Mesodermal cell (in vitro differentiated cells): Measurements from ENCODE around the gene PARVA.

Source experiments
- H3K27ac ChIP-seq: 2 replicates; pipeline ENCODE4 v1.7.0; 2013; ENCODE audit warnings: mild to moderate bottlenecking, low read depth, low read length, moderate library complexity; ENCODE audit not compliant: severe bottlenecking
- H3K36me3 ChIP-seq: 2 replicates; pipeline ENCODE4 v1.7.1; 2013; ENCODE audit warnings: mild to moderate bottlenecking, low read length, moderate library complexity; ENCODE audit not compliant: control insufficient read depth, insufficient read depth
- H3K4me1 ChIP-seq: one replicate; pipeline ENCODE4 v1.7.1; 2013; ENCODE audit warnings: mild to moderate bottlenecking, low read length; ENCODE audit not compliant: insufficient read depth, control insufficient read depth, poor library complexity, severe bottlenecking
- H3K4me3 ChIP-seq: 2 replicates; pipeline ENCODE4 v1.7.0; 2013; ENCODE audit warnings: low read length, control low read depth, mild to moderate bottlenecking; ENCODE audit not compliant: insufficient read depth, poor library complexity, severe bottlenecking; ENCODE audit errors: extremely low read depth
- H3K9me3 ChIP-seq: 2 replicates; pipeline ENCODE4 v1.7.1; 2013; ENCODE audit warnings: mild to moderate bottlenecking, low read length, moderate library complexity; ENCODE audit not compliant: control insufficient read depth
- WGBS, 2 experiments: methylation state at CpG; one replicate each; pipeline ENCODE4 v1.1.5; 2013; ENCODE audit warnings: missing lambda C conversion rate in 2 of 2; ENCODE audit not compliant: insufficient coverage in 2 of 2; 5-methylcytosine and 5-hydroxymethylcytosine counted together

PARVA gene

DNA sequence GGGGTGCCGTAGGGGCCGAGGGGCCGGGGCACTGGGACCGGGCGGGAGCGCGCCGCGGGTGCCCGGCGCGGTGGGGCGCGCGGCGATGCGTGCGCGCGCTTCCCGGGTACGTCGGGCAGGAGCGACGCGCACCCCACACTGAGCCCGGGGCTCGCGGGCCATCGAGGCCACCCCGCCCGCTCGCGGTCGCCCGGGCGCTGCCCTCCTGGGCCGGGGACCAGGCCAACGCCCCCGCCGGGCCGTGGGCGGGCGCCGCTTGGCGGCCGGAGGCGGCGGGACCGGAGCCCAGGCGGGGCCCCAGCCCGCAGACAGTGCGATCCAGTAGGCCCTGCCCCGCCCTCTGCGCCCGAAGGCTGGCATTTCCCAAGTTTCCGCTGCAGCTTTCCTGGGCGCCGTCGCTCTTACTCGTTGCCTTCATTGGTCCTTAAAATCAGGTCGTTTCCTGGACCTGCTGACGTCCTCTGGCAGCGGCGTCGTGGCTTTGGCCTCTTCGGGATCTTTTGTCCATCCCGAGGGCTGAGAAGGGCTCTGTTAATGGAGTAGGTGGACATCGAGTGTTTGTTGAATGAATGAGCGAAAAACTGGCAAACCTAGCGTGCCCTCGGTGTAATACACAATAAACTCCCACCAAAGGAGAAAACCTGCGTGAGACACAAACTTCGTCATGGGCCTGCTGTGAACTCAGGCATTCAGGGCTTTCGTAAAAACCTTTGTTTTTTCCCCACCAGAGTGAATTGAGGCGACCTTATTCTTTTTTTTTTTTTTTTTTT lies 638 bp downstream of the PARVA start:
- H3K4me1 ChIP-seq = peaks cover 11% of the 10 kb centered on the region
- 3 to 4% methylated on average over 47 to 52 of the region's 76 CpGs for WGBS, 2 experiments

GRCh38 chr11:12380565-12381325 lies 3.4 kb downstream of the PARVA start:
- H3K27ac ChIP-seq = no peak overlapping the region
- H3K9me3 ChIP-seq = no peaks in the 10 kb centered on the region
- WGBS, 2 experiments = 95% methylated on average over 7 to 8 of the region's 9 CpGs
- peaks cover 11% of the 10 kb centered on the region for H3K4me1 ChIP-seq
- peaks cover 49% of the 10 kb centered on the region for H3K36me3 ChIP-seq
- no peak overlapping the region for H3K4me3 ChIP-seq

More for the DNA sequence above, 638 bp downstream of the PARVA start:
- Histone ChIP-seq H3K9me3 (peaks cover 8% of the 10 kb centered on the region), H3K4me3 (peak overlapping the region; percentile 52), H3K36me3 (peaks cover 37% of the 10 kb centered on the region), H3K27ac (peak overlapping the region; percentile 99)

DNA sequence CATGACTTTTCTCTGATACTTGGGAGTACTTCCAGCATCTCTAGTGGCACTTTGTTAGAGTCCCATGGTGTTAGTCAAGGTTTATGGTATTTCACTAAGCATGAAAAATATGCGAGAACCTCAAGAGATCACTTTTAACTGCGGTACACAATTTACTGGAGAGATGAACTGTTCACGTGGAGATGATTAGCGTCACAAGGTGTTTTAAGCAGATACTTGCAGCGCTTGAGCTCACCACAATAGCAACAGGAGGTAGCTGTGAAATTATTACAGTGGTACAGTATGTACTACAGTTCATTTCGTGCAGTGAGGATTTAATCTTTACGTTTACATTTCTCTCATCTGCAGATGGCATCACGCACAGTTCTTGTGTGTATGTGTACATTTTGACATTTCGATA lies 4.5 kb downstream of the PARVA start:
- Histone ChIP-seq H3K9me3 (no peaks in the 10 kb centered on the region), H3K4me3 (no peak overlapping the region), H3K27ac (no peak overlapping the region), H3K36me3 (peaks cover 52% of the 10 kb centered on the region), H3K4me1 (peaks cover 8% of the 10 kb centered on the region)
- WGBS, 2 experiments = 96% methylated on average over 8 to 9 of the region's 9 CpGs

DNA sequence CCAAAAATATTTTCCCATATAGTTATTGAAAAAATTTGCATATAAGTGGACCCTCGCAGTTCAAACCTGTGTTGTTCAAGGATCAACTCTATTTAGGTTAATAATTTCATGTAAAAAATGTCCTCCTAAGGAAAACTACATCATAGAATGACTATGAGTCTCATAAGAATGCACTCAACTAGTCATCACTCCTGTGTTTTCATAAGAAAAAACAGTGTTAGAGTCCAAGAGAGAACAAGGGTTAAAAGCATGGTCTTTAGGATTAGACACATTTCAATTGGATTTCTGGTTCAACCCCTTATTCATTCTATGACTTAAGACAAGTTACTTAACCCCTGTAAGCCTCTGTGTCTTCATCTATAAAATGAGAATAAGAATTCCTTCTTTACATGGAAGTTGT lies 5.1 kb downstream of the PARVA start:
- no CpG with 5 or more reads among the region's 1 CpG for WGBS, 2 experiments
- H3K36me3 ChIP-seq = peaks cover 52% of the 10 kb centered on the region
- H3K4me1 ChIP-seq = peaks cover 4% of the 10 kb centered on the region
- no peak overlapping the region for H3K27ac ChIP-seq
- H3K9me3 ChIP-seq = no peaks in the 10 kb centered on the region
- no peak overlapping the region for H3K4me3 ChIP-seq

DNA sequence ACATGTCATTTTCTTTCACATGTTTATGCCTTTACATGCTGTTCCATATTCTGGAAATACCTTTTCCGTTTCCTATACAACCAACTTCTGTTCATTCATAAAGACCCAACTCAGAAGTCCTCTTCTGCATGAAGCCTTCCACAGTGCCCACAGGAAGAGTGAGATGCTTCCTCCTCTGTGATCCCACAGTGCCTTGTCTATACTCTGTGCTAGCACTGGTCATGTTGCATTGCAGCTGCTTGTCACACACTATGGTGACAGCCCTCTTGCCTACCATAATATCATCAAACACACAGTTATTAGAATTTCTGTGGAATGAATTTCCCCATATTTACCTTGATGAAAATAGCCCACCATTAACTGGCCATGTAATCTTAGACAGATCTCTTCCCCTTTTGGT lies 8.9 kb downstream of the PARVA start:
- Histone ChIP-seq H3K27ac (no peak overlapping the region), H3K36me3 (peaks cover 33% of the 10 kb centered on the region), H3K4me3 (no peak overlapping the region), H3K4me1 (peaks cover 27% of the 10 kb centered on the region), H3K9me3 (no peaks in the 10 kb centered on the region)
- WGBS, 2 experiments = 100% methylated on average over 1 of the region's 1 CpG

DNA sequence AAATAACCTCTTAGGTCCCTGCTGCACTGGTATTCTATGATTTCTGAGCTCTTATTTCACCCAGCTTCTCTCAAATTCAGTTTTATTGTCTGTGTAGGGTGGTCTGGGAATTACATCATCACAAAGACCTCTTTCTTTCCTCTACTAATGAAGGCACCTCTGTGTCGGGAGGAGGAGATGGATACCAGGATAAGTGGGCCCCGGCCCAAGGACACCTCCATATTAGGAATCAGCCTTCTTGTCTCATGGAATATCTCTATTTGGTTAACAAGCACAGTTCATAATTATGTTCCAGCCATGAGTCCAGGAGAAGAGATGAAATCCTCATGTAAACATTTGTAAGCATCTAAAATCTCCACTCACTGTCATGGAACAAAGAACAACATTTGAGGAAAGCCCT lies 9.4 kb downstream of the PARVA start:
- H3K27ac ChIP-seq = no peak overlapping the region
- no CpG with 5 or more reads among the region's 2 CpGs for WGBS, 2 experiments
- no peaks in the 10 kb centered on the region for H3K9me3 ChIP-seq
- peaks cover 27% of the 10 kb centered on the region for H3K4me1 ChIP-seq
- no peak overlapping the region for H3K4me3 ChIP-seq
- H3K36me3 ChIP-seq = peaks cover 33% of the 10 kb centered on the region

GRCh38 chr11:12388173-12388572 lies 10.8 kb downstream of the PARVA start:
- Histone ChIP-seq H3K36me3 (peaks cover 37% of the 10 kb centered on the region), H3K4me3 (no peak overlapping the region), H3K9me3 (peaks cover 2% of the 10 kb centered on the region), H3K4me1 (peaks cover 27% of the 10 kb centered on the region), H3K27ac (no peak overlapping the region)
- 87 to 100% methylated on average over 1 to 2 of the region's 3 CpGs for whole genome bisulfite sequencing, 2 experiments

- H3K4me3 ChIP-seq = no peak overlapping the region
- 95 to 100% methylated on average over 2 of the region's 2 CpGs for WGBS, 2 experiments
- peaks cover 38% of the 10 kb centered on the region for H3K36me3 ChIP-seq
- H3K4me1 ChIP-seq = peaks cover 27% of the 10 kb centered on the region
- peaks cover 11% of the 10 kb centered on the region for H3K9me3 ChIP-seq
- H3K27ac ChIP-seq = no peak overlapping the region
These were observed 11.7 kb downstream of the PARVA start for GRCh38 chr11:12388939-12389670.

- WGBS, 2 experiments = 94 to 97% methylated on average over 5 to 6 of the region's 10 CpGs
- no peak overlapping the region for H3K4me3 ChIP-seq
- peaks cover 27% of the 10 kb centered on the region for H3K4me1 ChIP-seq
- H3K9me3 ChIP-seq = peaks cover 19% of the 10 kb centered on the region
- H3K27ac ChIP-seq = peak overlapping the region; percentile 29
- peaks cover 46% of the 10 kb centered on the region for H3K36me3 ChIP-seq
These were observed 12.6 kb downstream of the PARVA start for GRCh38 chr11:12389676-12390657.

- Histone ChIP-seq H3K36me3 (peaks cover 52% of the 10 kb centered on the region), H3K4me1 (peaks cover 27% of the 10 kb centered on the region), H3K4me3 (no peak overlapping the region), H3K9me3 (peaks cover 27% of the 10 kb centered on the region), H3K27ac (no peak overlapping the region)
These were observed 13.3 kb downstream of the PARVA start for GRCh38 chr11:12390687-12391110.
